Smooth muscle cell (in vitro differentiated cells): ENCODE measurements around the gene ARHGAP6. TPM values are rescaled to one million over a fixed set of nuclear protein-coding genes. Genes with fewer than 3 reads are reported as not detected.

Experiments used
- DNase-seq: peaks from one replicate; lab custom pipeline; 2025; ENCODE audit not compliant: unreplicated experiment; lab: John Stamatoyannopoulos, UW
- H2AFZ ChIP-seq: fragments of 200-600 bp; sonication (generic); 2 replicates; pipeline ENCODE4 v1.6.0; 2016; ENCODE audit warnings: antibody characterized with exemption, low read depth, mild to moderate bottlenecking
- H3F3A ChIP-seq: fragments of 200-600 bp; sonication (generic); 2 replicates; pipeline ENCODE4 v1.6.0; 2017; ENCODE audit warnings: antibody characterized with exemption, low read depth
- H3K27ac ChIP-seq: fragments of 200-600 bp; sonication (generic); 2 replicates; pipeline ENCODE4 v1.5.1; 2016; ENCODE audit warnings: low read depth, mild to moderate bottlenecking
- H3K27me3 ChIP-seq: fragments of 200-600 bp; sonication (generic); 2 replicates; pipeline ENCODE4 v1.6.1; 2016; ENCODE audit warnings: low read depth, mild to moderate bottlenecking
- H3K36me3 ChIP-seq: fragments of 200-600 bp; sonication (generic); 2 replicates; pipeline ENCODE4 v1.5.1; 2016; ENCODE audit warnings: low read depth
- H3K4me1 ChIP-seq: fragments of 200-600 bp; sonication (generic); 2 replicates; pipeline ENCODE4 v1.5.1; 2016; ENCODE audit warnings: low read depth
- H3K4me2 ChIP-seq: fragments of 200-600 bp; sonication (generic); 2 replicates; pipeline ENCODE4 v1.6.0; 2016; ENCODE audit warnings: mild to moderate bottlenecking
- H3K4me3 ChIP-seq: fragments of 200-600 bp; sonication (generic); 2 replicates; pipeline ENCODE4 v1.5.1; 2016; ENCODE audit warnings: mild to moderate bottlenecking
- H3K79me2 ChIP-seq: fragments of 200-600 bp; sonication (generic); 2 replicates; pipeline ENCODE4 v1.6.0; 2016; ENCODE audit warnings: low read depth, mild to moderate bottlenecking
- H3K9ac ChIP-seq: fragments of 200-600 bp; sonication (generic); 2 replicates; pipeline ENCODE4 v1.6.0; 2016; ENCODE audit warnings: low read depth
- H3K9me3 ChIP-seq: fragments of 200-600 bp; sonication (generic); replicated peaks from 2 replicates; pipeline ENCODE4 v1.5.1; 2016; ENCODE audit warnings: low read depth
- H4K20me1 ChIP-seq: fragments of 200-600 bp; sonication (generic); 2 replicates; pipeline ENCODE4 v1.6.0; 2016; ENCODE audit warnings: low read depth
- CTCF ChIP-seq: fragments of 200-600 bp; sonication (generic); IDR thresholded peaks from 2 replicates; pipeline ENCODE4 v1.5.1; 2017; ENCODE audit warnings: borderline replicate concordance, mild to moderate bottlenecking, antibody characterized with exemption; ENCODE audit not compliant: insufficient read depth, poor library complexity, severe bottlenecking
- whole genome bisulfite sequencing: methylation state at CpG from one replicate; pipeline ENCODE4 v1.1.7; 2016; ENCODE audit warnings: low lambda C conversion rate; 5-methylcytosine and 5-hydroxymethylcytosine counted together
- polyA plus RNA-seq: library from polyadenylated mRNA; unstranded; fragments of >200 nt; fragmentation: Nextera tagmentation; extraction: Ambion mirVana; gene quantifications from 2 replicates; pipeline ENCODE4 v1.2.1, GENCODE V29; 2016
- total RNA-seq: library from RNA; depleted of rRNA; stranded (reverse); fragments of >200 nt; gene quantifications from 2 replicates; pipeline ENCODE4 v1.2.3, GENCODE V29; 2014

The ARHGAP6 gene
- total and polyA plus RNA-seq, 2 experiments from 2014 or later = 0.55 to 0.90 TPM

GRCh38 chrX:11375614-11376119, 290.1 kb downstream of the ARHGAP6 start:
- Histone ChIP-seq H3K79me2 (no peaks in the 10 kb centered on the region), H3K27ac (no peak overlapping the region), H3K36me3 (no peaks in the 10 kb centered on the region), H2AFZ (no peak overlapping the region), H3K9ac (no peak overlapping the region), H3K9me3 (no peaks in the 10 kb centered on the region), H4K20me1 (no peaks in the 10 kb centered on the region), H3K4me1 (no peaks in the 10 kb centered on the region), H3K4me2 (no peak overlapping the region), H3K27me3 (no peaks in the 10 kb centered on the region), H3K4me3 (no peak overlapping the region), H3F3A (no peaks in the 10 kb centered on the region)
- DNase-seq = no peak
- no peak for TF ChIP-seq CTCF
- WGBS = 52% methylated on average over 1 of the region's 1 CpG

GRCh38 chrX:11374570-11374969, 291.1 kb downstream of the ARHGAP6 start:
- H3F3A ChIP-seq = no peaks in the 10 kb centered on the region
- no peak for DNase-seq
- H3K9me3 ChIP-seq = no peaks in the 10 kb centered on the region
- no peak for TF ChIP-seq CTCF
- H3K36me3 ChIP-seq = no peaks in the 10 kb centered on the region
- H2AFZ ChIP-seq = no peak overlapping the region
- no peak overlapping the region for H3K4me2 ChIP-seq
- 54% methylated on average over 2 of the region's 2 CpGs for WGBS
- H3K4me3 ChIP-seq = no peak overlapping the region
- no peaks in the 10 kb centered on the region for H3K4me1 ChIP-seq
- H4K20me1 ChIP-seq = no peaks in the 10 kb centered on the region
- H3K79me2 ChIP-seq = no peaks in the 10 kb centered on the region
- no peak overlapping the region for H3K9ac ChIP-seq
- no peaks in the 10 kb centered on the region for H3K27me3 ChIP-seq
- H3K27ac ChIP-seq = no peak overlapping the region

- Histone ChIP-seq H3F3A (no peaks in the 10 kb centered on the region), H3K27ac (no peak overlapping the region), H2AFZ (no peak overlapping the region), H3K4me1 (no peaks in the 10 kb centered on the region), H3K4me3 (no peak overlapping the region), H3K9me3 (no peaks in the 10 kb centered on the region), H4K20me1 (no peaks in the 10 kb centered on the region), H3K79me2 (no peaks in the 10 kb centered on the region), H3K27me3 (no peaks in the 10 kb centered on the region), H3K36me3 (no peaks in the 10 kb centered on the region), H3K4me2 (no peak overlapping the region), H3K9ac (no peak overlapping the region)
- no peak for TF ChIP-seq CTCF
- no peak for DNase-seq
Observed at GRCh38 chrX:11371106-11371505, 294.6 kb downstream of the ARHGAP6 start.

- 73% methylated on average over 7 of the region's 7 CpGs for WGBS
- H3K9me3 ChIP-seq = no peaks in the 10 kb centered on the region
- no peak for DNase-seq
- H3K4me2 ChIP-seq = no peak overlapping the region
- no peak for TF ChIP-seq CTCF
- no peaks in the 10 kb centered on the region for H3K79me2 ChIP-seq
- H3K36me3 ChIP-seq = no peaks in the 10 kb centered on the region
- no peak overlapping the region for H3K4me3 ChIP-seq
- H3F3A ChIP-seq = no peaks in the 10 kb centered on the region
- no peaks in the 10 kb centered on the region for H3K4me1 ChIP-seq
- no peak overlapping the region for H3K9ac ChIP-seq
- H3K27me3 ChIP-seq = no peaks in the 10 kb centered on the region
- no peak overlapping the region for H3K27ac ChIP-seq
- H4K20me1 ChIP-seq = no peaks in the 10 kb centered on the region
- no peak overlapping the region for H2AFZ ChIP-seq
Observed at GRCh38 chrX:11367609-11368430, 297.9 kb downstream of the ARHGAP6 start.
